NCI-H748 (cell line): ENCODE data around the gene ACP1.

Experiments used
- DNase-seq: peaks from one replicate; lab custom pipeline; 2025; ENCODE audit not compliant: unreplicated experiment; lab: John Stamatoyannopoulos, UW

The ACP1 gene

DNA sequence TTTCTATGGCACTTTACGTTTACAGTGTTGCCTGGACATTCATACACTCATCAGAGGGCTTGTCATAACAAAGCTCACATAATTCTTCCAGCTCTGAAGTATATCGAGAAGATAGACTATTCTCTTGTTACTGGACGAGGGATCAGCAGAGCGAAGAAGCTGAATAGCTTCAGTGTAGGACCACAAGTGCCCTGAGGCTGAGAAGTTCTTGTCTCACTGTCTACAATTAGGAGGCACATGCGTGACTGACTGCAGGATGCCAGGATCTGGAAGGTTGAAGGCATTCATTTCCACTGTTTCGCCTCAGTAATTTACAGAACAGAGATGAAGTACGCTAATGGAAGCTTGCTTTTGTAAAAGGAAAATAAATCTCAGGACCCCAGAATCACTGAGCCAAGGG, 10.5 kb upstream of the ACP1 start:
- DNase-seq = no peak

DNA sequence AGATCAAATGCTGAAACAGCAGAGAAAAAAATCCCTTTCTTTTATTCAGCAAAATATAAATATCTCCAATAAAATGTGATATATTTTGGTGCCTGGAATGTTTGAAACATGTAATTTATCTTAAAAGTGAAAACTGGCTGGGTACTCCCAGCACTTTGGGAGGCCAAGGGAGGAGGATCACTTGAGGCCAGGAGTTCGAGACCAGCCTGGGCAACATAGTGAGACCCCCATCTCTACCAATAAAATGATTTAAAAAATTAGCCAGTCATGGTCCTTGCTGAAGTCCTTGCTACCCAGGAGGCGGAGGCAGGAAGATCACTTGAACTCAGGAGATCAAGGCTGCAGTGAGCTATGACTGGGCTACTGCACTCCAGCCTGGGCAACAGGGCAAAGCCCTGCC, 9.6 kb upstream of the ACP1 start:
- no peak for DNase-seq

DNA sequence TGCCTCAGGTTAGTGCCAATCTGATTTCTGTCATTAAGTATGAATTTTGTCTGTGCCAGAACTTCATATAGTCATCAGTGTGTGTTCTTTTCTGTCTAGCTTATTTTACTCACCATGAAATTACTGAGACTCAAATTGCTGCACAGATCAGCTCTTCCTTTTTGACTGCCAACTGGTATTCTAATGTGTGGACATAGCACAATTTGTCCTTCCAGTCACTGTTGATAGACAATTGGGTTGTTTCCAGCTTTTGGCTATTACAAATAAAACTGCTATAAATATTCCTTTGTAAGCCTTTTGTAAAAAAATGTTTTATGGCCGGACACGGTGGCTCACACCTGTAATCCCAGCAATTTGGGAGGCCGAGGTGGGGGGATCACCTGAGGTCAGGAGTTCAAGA, 8.7 kb upstream of the ACP1 start:
- DNase-seq = no peak

DNA sequence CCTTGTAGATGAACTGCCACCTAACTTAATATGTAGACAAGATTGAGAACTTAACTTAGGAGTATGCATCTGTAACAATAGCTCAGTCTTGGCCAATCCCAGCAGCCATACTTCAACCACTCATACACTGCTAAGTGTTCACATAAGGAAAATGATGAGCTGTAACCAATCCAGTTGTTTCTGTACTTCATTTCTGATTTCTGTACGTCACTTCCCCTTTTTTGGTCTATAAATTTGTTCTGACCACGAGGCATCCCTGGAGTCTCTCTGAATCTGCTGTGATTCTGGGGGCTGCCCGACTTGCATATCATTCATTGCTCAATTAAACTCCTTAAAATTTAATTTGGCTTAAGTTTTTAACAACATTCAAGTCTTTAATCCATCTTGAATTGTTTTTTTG, 7.3 kb upstream of the ACP1 start:
- no peak for DNase-seq

DNA sequence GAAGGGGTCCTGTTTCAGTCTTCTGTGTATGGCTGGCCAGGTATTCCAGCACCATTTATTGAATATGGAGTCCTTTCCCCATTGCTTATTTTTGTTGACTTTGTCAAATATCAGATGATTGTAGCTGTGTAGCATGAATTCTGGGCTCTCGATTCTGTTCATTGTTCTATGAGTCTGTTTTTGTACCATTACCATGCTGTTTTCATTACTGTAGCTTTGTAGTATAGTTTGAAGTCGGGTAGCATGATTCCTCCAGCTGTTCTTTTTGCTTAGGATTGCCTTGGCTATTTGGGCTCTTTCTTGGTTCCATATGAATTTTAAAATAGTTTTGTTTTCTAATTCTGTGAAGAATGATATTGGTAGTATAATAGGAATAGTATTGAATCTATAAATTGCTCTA, 6.9 kb upstream of the ACP1 start:
- DNase-seq = no peak

DNA sequence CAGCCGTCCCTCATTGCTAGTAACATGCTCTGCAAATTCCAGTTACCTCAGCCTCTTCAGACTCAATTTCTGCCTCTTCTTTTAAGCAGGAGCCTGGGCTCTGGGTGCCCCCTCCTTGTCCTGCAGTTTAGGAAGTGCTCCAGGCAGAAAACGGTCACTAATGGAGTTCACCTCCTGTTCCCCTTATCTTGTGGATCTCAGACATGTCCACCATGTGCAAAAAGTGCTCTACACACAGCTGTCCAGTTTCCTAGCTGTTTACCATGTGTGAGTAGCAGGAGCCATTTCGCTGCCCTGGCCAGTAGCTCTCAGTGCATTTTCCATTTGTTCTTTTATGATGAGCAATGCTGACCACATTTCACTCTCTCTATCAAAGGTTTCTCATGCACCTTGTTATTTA, 5.8 kb upstream of the ACP1 start:
- no peak for DNase-seq

DNA sequence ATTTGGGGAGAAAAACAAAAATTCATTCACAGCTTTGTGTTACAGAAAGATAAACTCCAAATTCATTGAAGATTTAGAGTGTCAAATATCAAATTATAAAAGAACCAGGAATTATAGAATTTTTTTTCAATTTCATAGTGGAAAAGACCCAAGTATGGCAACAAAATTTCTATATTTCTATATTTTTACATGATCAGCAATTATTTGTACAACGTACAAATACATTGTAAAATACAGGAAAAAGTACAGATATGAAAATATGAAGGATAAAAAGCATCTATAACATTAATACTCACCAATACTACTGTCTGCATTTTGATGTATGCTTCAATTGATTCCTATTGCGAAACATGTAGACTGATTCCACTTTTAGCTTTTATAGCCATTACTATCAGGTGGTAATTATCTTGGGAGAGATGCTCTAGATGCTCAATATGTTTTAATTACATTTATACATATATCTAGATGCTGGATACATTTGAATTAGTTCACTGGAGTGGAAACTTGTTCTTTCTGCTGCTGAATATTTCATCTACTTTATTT, 4.9 kb upstream of the ACP1 start:
- DNase-seq = no peak

DNA sequence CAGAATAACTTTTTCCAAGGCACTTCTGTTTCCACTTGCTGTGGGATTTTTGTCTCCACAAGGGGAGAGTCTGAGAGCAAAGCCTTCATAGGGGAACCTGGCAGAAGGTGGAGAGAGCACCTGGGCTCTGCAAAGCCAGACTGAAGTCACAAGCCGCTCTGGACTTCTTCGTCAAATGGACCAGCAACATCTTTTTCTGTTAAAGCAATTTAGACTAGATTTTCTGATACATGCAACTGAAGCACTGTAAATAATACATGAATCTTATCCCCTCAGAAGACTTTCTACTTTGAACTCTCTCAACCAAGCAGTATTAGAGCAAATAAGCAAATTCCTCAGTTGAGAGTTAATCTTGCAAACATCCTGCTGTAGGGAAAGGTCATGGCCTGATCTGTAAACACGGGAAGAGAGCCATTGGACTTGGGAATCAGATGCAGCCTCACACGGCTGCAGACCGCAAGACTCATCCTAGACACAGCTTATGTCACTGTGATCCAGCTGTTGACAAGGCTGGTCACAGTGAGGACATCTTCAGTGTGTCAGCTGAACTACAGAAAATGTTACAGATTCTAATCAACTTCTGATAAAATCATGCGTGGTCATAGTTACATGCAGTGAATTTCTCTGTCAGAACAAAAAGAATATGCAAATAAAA, 4.1 kb upstream of the ACP1 start:
- peak; percentile 8 for DNase-seq

DNA sequence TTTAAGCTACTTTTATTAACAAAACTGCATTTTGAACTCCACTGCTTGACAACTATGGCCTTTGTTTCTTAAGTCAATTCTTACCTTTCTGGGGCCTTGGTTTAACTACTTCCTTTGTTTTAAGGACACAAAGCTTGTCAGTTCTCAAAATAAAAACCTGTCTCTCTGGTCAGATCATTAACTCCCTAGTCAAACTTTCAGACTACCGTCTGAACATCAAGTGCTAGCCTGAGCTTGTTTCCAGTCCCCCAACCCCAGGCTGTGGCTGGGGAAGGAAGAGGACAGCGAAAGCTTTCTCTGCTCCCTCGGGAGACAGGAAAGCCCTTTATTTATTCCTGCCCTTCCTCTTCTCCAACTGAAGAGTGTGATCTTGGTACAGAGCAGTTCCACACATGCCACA, 2.6 kb upstream of the ACP1 start:
- peak; percentile 11 for DNase-seq

DNA sequence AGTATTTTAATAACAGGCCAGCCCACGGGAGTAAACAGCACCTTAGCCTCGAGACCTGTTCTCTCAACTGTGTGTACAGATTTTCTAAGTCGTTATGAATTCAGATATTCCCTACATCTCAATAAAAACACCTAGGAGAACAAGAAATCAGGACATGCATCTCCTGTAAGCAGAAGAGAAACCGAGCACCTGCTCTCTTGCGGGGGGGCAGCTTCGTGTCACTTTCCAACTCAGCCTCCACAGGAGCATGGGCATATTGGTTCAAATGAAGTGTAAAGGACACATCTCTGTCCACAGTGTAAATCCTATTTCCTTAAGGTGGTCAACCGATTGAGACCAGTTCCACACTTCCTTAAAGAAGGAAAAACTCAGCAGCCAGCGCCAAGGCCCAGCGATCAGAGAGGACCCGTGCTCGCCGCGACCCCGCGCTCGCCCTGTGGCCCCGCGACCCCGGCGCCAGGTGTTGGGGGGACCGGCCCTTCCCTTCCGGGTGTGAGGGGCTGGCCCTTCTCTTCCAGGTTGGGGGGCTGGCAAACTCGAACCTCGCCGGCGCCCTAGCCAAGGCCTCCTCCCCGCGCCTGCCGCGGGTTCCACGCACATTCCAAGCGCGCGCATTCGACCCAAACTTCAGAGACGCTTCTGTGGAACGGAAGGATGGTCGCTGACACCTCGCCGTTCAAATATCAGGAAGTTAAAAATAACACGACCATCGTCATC, 1.6 kb upstream of the ACP1 start:
- DNase-seq = peak; percentile 40

DNA sequence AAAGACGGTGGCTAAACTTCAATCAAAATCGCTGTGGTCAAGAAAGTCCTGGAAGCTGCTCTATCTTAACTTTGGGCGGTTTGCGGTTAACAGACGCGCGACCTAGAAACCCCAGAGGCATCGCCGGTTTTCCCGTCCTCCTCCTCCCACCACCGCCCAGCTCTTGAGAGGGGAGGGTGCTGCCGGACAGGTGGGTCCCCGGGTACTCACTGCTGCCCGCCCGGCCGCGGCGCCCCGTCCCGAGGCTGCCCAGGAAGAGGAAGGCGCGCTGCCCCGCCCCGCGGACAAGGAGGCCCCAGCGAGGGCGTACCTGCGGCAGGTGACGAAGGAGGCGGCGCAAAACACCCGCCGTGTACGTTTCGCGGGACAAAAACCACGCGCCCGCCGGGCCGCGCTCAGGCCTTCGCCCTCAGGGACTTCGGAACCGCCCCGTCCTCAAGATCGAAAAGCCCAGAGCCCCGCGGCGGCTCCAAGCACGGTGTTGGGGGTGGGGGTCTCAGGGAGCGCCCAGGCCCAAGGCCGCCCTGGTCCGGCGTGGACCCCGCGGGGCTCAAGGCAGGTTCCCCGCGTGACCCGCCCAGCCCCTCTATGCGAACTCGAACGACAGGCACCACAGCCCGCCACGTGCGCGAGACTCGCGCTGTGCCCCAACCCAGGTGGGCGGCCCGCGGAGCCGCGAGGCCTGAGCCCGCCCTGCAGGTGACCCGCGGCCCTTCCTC, 814 bp upstream of the ACP1 start, which contains the start of gene SH3YL1:
Gene SH3YL1, minus strand, starts transcription at position 259 of the 719 bp plus-strand sequence. Its CDS starts 48 bp downstream, at position 211.
- DNase-seq = peak; percentile 78

DNA sequence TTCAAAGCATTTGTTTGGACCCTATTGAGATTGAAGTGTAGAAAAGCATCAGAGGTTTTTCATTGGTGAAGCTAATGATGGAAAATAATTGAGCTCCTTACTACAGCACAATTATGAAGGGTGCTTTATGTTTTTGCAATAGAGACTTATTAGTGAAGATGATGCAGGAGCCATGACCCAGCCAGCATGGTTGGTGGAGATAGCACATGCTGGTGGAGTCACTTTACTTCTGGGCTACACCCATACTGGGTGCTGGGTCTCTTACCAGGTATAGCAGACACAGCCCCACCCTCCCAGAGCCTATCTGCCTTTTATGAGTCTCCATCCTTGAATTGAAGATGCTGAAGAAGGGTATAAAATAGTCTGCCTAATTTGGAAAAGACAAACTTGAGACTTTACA, 3.6 kb downstream of the ACP1 start:
- no peak for DNase-seq

DNA sequence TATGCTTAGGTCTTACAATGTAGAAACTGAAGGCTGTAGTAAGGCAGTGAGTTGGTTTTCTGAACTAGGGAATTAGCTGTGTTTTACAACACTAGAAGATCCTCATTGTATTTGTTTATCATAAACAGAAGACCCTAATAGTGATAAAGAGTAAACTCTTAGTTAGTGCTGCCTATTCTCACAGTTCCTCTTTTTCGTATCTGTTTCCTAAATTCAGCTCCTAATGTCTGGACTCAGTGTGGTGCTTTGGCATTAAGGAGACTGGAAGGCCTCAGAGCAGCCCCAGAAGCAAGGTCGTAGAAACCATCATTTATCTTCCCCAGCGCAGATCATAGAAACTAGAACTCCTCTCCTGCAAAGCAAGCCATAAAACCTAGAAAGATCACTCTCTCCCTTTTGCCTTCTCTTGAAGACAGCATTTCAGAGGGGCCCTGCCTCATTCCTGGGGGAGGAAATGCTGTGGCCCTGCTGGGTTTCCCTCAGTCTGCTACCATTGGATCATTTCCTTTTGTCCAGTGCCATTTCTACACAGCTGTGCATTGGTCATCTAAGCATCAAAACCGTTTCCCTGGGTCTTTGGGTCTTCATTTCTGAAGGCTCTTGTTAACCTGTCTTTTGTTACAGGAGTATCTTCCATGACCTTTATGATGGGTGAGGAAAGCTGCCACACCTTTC, 4.7 kb downstream of the ACP1 start:
- DNase-seq = no peak

DNA sequence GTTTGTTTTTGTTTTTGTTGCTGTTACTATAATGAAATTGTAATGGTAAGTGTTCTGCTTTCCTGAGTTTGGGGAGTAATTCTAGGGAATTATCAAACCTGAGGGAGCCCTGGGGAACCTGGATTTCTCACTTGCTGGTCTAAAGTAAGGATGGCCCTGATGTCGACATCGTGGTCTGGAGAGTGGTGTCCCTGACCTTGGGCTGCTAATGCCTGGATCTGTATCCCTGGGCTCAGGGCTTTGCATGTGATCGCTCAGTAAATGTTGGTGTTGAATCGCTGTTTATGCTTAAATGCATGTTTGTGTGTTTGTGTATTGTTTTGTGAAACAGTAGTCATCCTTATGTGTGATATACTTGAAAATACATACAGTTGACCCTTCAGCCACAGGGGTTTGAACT, 6.1 kb downstream of the ACP1 start:
- DNase-seq = no peak

DNA sequence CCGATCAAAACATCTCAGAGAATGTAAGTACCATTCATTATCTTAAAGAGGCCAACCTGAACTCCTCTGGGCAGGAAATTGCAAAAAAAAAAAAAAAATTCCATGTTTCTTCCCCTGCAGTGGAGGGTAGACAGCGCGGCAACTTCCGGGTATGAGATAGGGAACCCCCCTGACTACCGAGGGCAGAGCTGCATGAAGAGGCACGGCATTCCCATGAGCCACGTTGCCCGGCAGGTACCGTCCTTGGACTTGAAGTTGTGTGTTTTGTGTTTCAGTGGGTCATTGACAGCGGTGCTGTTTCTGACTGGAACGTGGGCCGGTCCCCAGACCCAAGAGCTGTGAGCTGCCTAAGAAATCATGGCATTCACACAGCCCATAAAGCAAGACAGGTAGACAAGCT, 7.2 kb downstream of the ACP1 start:
- no peak for DNase-seq

DNA sequence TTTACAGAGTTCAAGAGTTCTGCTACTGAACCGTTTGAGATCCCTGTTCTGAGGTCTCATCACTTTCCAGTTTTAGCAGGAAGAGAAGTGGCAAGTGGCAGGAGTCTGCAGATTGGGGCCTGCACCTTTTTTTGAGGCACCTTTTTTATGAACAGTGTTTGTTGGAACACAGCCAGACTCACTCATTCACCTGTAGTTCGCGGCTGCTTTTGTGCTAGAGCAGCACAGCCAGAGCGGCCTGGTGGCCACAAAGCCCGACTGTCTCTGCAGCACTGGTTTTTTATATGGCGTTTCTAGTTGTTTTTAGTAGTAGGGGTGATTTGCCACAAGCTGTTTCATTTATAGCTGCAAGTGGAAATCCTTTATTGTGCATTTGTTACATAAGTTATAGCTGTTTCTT, 8.6 kb downstream of the ACP1 start:
- peak; percentile 46 for DNase-seq

DNA sequence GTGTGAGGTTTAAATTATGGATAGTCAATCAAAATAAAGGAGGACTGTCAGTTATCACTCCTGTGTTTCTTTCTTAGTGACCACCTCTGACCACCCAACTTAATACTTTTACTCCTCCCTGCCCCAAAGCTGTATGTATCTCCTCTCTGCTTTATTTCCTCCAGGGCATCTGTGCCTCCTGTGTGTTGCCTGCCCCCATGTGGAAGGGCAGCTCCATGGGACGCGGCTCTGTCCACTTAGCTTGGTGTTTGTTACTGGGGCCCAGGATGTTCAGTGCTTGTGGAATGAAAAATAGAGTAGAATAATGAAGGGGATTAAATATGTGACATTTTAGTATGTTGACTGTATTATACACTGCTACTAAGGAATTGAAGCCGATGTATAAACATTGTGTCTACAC, 9.8 kb downstream of the ACP1 start:
- DNase-seq = no peak

DNA sequence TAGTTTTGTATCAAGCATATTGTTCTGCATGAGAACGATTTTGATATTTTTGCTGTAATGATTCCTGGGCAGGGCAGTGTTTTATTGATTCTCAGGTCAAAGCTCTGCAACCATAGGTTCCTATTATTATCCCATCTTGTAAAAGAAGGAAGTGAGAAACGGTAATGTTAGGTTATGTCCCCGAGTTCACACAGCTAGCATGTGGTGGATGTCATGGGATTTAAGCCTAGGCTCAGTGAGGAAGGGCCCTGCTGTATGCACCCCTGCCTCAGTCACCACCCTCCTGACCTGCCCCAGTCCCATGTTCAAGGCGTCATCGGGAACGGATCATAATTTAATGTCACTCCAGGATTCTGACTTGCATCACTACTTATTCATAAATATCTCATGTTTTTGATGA, 10.7 kb downstream of the ACP1 start:
- DNase-seq = no peak

DNA sequence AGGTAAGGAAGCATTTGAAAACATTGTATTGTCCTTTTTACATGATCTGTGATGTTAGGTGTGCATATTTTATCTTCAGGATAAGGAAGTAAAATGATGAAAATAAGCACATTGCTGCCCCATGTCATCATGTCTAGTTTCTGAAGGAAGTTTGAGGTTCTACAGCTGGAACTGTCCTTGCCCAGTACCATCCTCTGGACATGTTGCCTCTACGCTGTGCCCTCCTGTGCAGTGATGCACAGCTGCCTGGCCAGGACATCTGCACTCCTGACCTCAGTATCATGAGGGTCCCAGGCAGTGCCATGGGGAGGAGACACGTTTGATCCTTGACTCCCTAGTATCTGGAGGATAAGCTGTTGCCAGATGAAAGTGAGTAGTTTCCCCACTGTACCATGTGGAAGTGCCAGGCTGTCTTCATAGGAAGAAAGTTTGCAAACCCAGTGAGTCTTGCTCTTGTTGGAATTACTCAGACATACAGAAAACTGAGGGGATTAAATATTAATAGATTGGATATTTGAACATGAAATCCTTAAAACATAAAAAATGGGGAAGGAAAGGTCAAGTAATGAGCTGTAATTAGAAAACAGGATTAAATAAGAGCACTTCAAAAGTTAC, 13.7 kb downstream of the ACP1 start:
- no peak for DNase-seq

DNA sequence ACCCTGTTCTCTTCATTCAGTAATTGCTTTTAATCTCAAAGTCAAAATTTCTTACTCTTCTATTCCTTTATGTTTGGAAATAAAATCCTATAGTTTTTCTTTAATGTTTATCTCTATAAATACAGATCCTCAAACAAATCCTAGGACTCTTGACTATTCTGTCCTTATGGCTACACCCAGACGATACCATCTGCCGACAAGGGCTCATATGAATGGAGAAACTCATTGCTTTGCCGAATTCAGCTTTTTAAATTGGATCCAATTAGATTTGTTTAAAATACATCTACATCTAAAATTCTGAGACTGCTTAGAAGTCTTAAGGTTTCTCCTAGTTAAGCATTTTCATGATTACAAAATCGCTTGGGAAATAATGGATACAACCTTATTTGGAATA, 14.2 kb downstream of the ACP1 start:
- no peak for DNase-seq

DNA sequence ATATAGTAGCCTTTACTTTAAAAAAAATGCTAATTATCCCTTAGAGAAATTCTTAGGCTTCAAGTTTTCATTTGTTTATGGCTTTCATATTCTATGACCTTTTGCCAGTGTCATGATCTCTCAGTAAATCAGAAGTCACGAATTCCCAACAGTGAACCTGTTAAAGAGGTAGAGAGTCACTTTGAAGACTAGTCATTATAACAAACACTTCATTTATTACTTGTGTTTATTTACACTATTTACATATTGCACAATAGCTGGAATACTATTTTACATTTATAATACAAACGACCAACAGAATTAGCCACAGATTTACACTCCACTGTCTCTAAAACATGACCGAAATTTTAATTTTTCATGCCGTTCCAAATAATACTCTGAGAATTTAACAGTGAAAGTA, 14.6 kb downstream of the ACP1 start:
- no peak for DNase-seq
